ENCODE results near the gene TP53TG3D. TPM values are rescaled to one million over a fixed set of nuclear protein-coding genes. Genes with fewer than 3 reads are reported as not detected.
A peak's percentile ranks its signal among the peaks of the same experiment; 100 is the strongest.
"Not testable (repeated sequence)": the region's sequence is repeated elsewhere in the genome, so short reads cannot be mapped to it uniquely, and the experiment has no call there.

Gene TP53TG3D, protein sequence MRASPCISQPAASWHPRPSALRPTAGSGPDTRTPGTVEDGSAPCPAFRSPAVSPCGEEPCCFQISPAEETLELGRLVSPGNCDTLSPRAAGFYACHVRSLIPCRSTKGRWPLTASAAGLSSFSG
- 1 to 10 TPM in 1 of 5 donors, under 1 TPM in 2, not detected in 2; 0.63 to 2.7 (median 0.76) TPM for total RNA-seq
- 0.99 TPM for total RNA-seq (2013)
- total RNA-seq: 0 to 1.2 (median 0.10) reads per million in 29 experiments

- H3K27me3 Mint-ChIP-seq; H3K4me1 ChIP-seq (ENCODE audit: control insufficient read depth in 1 of 2, extremely low read depth in 1 of 2, insufficient read depth in 2 of 2, low read length in 2 of 2); H3K9me3 Mint-ChIP-seq; H3K27ac ChIP-seq (ENCODE audit: low read length); H3K9me3 ChIP-seq; H3K27me3 ChIP-seq (replicated peaks in 1 of 2; ENCODE audit: control insufficient read depth in 2 of 2, extremely low read depth in 1 of 2, insufficient read depth in 2 of 2, low read length in 1 of 2); CTCF ChIA-PET; H3K36me3 ChIP-seq (ENCODE audit: control insufficient read depth in 2 of 2, extremely low read depth in 1 of 2, insufficient read depth in 1 of 2, low read length in 1 of 2); H3K36me3 Mint-ChIP-seq; H3K4me3 ChIP-seq (ENCODE audit: control insufficient read depth in 1 of 2, extremely low read depth in 1 of 2, low read length in 1 of 2); H3K27ac Mint-ChIP-seq; H3K4me1 Mint-ChIP-seq; ATAC-seq (replicated peaks in 1 of 4); POLR2A ChIA-PET; H3K4me3 Mint-ChIP-seq; DNase-seq: not testable (repeated sequence)
- no CpG with 5 or more reads among the region's 26 CpGs for WGBS (ENCODE audit: insufficient coverage)
Observed at GRCh38 chr16:32252986-32253385, at the start of gene TP53TG3D. Gene TP53TG3D (plus strand): TSS chr16:32253286. CDS start chr16:32253354, 68 bp downstream.

- H3K27me3 ChIP-seq (replicated peaks in 1 of 2; ENCODE audit: control insufficient read depth in 2 of 2, extremely low read depth in 1 of 2, insufficient read depth in 2 of 2, low read length in 1 of 2); H3K9me3 Mint-ChIP-seq; H3K4me3 ChIP-seq (ENCODE audit: control insufficient read depth in 1 of 2, extremely low read depth in 1 of 2, low read length in 1 of 2); ATAC-seq (replicated peaks in 1 of 4); H3K4me1 Mint-ChIP-seq; H3K36me3 Mint-ChIP-seq; H3K4me1 ChIP-seq (ENCODE audit: control insufficient read depth in 1 of 2, extremely low read depth in 1 of 2, insufficient read depth in 2 of 2, low read length in 2 of 2); H3K9me3 ChIP-seq; H3K27ac ChIP-seq (ENCODE audit: low read length); H3K36me3 ChIP-seq (ENCODE audit: control insufficient read depth in 2 of 2, extremely low read depth in 1 of 2, insufficient read depth in 1 of 2, low read length in 1 of 2); H3K27me3 Mint-ChIP-seq; H3K27ac Mint-ChIP-seq; H3K4me3 Mint-ChIP-seq; CTCF ChIA-PET; POLR2A ChIA-PET: not testable (repeated sequence)
- no CpG with 5 or more reads among the region's 20 CpGs for WGBS (ENCODE audit: insufficient coverage)
- DNase-seq: peak in 20 of 35 experiments; percentile 0 to 39 (median 9)
Observed at GRCh38 chr16:32253507-32253906, 421 bp downstream of the TP53TG3D start.

- no CpG with 5 or more reads among the region's 5 CpGs for WGBS (ENCODE audit: insufficient coverage)
- CTCF ChIA-PET; H3K36me3 ChIP-seq (ENCODE audit: control insufficient read depth in 2 of 2, extremely low read depth in 1 of 2, insufficient read depth in 1 of 2, low read length in 1 of 2); H3K27me3 ChIP-seq (replicated peaks in 1 of 2; ENCODE audit: control insufficient read depth in 2 of 2, extremely low read depth in 1 of 2, insufficient read depth in 2 of 2, low read length in 1 of 2); H3K4me1 Mint-ChIP-seq; H3K4me3 Mint-ChIP-seq; H3K4me3 ChIP-seq (ENCODE audit: control insufficient read depth in 1 of 2, extremely low read depth in 1 of 2, low read length in 1 of 2); ATAC-seq (replicated peaks in 1 of 4); H3K9me3 ChIP-seq; H3K9me3 Mint-ChIP-seq; H3K4me1 ChIP-seq (ENCODE audit: control insufficient read depth in 1 of 2, extremely low read depth in 1 of 2, insufficient read depth in 2 of 2, low read length in 2 of 2); H3K27ac ChIP-seq (ENCODE audit: low read length); POLR2A ChIA-PET; DNase-seq; H3K27me3 Mint-ChIP-seq; H3K27ac Mint-ChIP-seq; H3K36me3 Mint-ChIP-seq: not testable (repeated sequence)
Observed at GRCh38 chr16:32261526-32261925, 8.4 kb downstream of the TP53TG3D start.

DNA sequence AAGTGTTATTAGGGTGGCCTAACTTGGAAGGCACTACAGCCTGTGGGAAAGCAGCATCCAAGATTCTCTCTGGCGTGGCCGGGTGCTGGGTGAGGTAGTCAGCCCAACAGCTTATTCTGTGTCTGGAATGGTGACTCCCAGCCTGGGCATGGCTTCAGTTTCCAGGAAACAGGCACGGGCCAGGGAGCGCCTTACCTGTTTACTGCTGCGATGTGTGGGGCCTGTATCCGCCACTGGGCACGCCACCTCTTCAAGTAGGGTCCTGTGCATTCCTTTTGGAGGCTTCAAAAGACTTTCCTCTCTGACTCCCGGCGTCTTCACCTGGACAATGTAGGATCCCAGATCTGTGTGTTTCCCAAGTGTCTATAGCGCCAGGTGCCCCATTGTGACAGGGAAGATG, 10.5 kb downstream of the TP53TG3D start:
- H3K4me1 ChIP-seq (ENCODE audit: control insufficient read depth in 1 of 2, extremely low read depth in 1 of 2, insufficient read depth in 2 of 2, low read length in 2 of 2); H3K4me3 ChIP-seq (ENCODE audit: control insufficient read depth in 1 of 2, extremely low read depth in 1 of 2, low read length in 1 of 2); H3K36me3 Mint-ChIP-seq; POLR2A ChIA-PET; ATAC-seq (replicated peaks in 1 of 4); H3K4me1 Mint-ChIP-seq; H3K27me3 ChIP-seq (replicated peaks in 1 of 2; ENCODE audit: control insufficient read depth in 2 of 2, extremely low read depth in 1 of 2, insufficient read depth in 2 of 2, low read length in 1 of 2); H3K4me3 Mint-ChIP-seq; H3K27me3 Mint-ChIP-seq; H3K9me3 Mint-ChIP-seq; H3K27ac ChIP-seq (ENCODE audit: low read length); H3K27ac Mint-ChIP-seq; H3K36me3 ChIP-seq (ENCODE audit: control insufficient read depth in 2 of 2, extremely low read depth in 1 of 2, insufficient read depth in 1 of 2, low read length in 1 of 2); CTCF ChIA-PET; H3K9me3 ChIP-seq: not testable (repeated sequence)
- 65% methylated on average over 4 of the region's 10 CpGs for WGBS (ENCODE audit: insufficient coverage)
- DNase-seq: peak in 1 of 35 experiments; percentile 8

GRCh38 chr16:32281910-32282309, 28.8 kb downstream of the TP53TG3D start:
- CTCF ChIA-PET; H3K4me3 Mint-ChIP-seq; DNase-seq; H3K27ac Mint-ChIP-seq; H3K4me1 Mint-ChIP-seq; H3K9me3 Mint-ChIP-seq; POLR2A ChIA-PET; H3K4me1 ChIP-seq (ENCODE audit: control insufficient read depth in 1 of 2, extremely low read depth in 1 of 2, insufficient read depth in 2 of 2, low read length in 2 of 2); H3K9me3 ChIP-seq; H3K4me3 ChIP-seq (ENCODE audit: control insufficient read depth in 1 of 2, extremely low read depth in 1 of 2, low read length in 1 of 2); ATAC-seq (replicated peaks in 1 of 4); H3K27me3 Mint-ChIP-seq; H3K27ac ChIP-seq (ENCODE audit: low read length); H3K27me3 ChIP-seq (replicated peaks in 1 of 2; ENCODE audit: control insufficient read depth in 2 of 2, extremely low read depth in 1 of 2, insufficient read depth in 2 of 2, low read length in 1 of 2); H3K36me3 Mint-ChIP-seq; H3K36me3 ChIP-seq (ENCODE audit: control insufficient read depth in 2 of 2, extremely low read depth in 1 of 2, insufficient read depth in 1 of 2, low read length in 1 of 2): not testable (repeated sequence)
- WGBS (ENCODE audit: insufficient coverage): no CpG with 5 or more reads among the region's 1 CpG

- H3K27me3 Mint-ChIP-seq; H3K36me3 ChIP-seq (ENCODE audit: control insufficient read depth in 2 of 2, extremely low read depth in 1 of 2, insufficient read depth in 1 of 2, low read length in 1 of 2); H3K36me3 Mint-ChIP-seq; H3K4me1 ChIP-seq (ENCODE audit: control insufficient read depth in 1 of 2, extremely low read depth in 1 of 2, insufficient read depth in 2 of 2, low read length in 2 of 2); H3K27ac ChIP-seq (ENCODE audit: low read length); H3K27ac Mint-ChIP-seq; ATAC-seq (replicated peaks in 1 of 4); H3K4me3 ChIP-seq (ENCODE audit: control insufficient read depth in 1 of 2, extremely low read depth in 1 of 2, low read length in 1 of 2); H3K27me3 ChIP-seq (replicated peaks in 1 of 2; ENCODE audit: control insufficient read depth in 2 of 2, extremely low read depth in 1 of 2, insufficient read depth in 2 of 2, low read length in 1 of 2); H3K4me3 Mint-ChIP-seq; H3K9me3 Mint-ChIP-seq; POLR2A ChIA-PET; DNase-seq; H3K9me3 ChIP-seq; CTCF ChIA-PET; H3K4me1 Mint-ChIP-seq: not testable (repeated sequence)
Observed at GRCh38 chr16:32283024-32283423, 29.9 kb downstream of the TP53TG3D start.

DNA sequence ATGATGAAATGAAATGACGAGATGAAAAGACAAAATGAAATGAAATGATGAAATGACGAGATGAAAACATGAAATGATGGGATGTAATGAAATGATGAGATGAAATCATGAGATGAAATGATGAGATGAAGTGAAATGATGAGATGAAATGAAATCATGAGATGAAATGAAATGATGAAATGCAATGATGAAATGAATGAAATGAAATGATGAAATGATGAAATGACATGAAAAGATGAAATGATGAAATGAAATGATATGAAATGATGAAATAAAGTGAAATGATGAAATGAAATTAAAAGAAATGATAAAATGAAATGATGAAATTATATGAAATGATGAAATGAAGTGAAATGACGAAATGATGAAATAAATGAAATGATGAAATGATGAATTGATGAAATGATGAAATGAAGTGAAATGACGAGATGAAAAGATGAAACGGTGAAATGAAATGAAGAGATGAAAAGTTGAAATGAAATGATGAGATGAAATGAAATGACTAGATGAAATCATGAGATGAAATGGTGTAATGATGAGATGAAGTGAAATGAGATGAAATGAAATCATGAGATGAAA, 30.9 kb downstream of the TP53TG3D start:
- POLR2A ChIA-PET; H3K36me3 ChIP-seq (ENCODE audit: control insufficient read depth in 2 of 2, extremely low read depth in 1 of 2, insufficient read depth in 1 of 2, low read length in 1 of 2); H3K9me3 Mint-ChIP-seq; H3K4me3 ChIP-seq (ENCODE audit: control insufficient read depth in 1 of 2, extremely low read depth in 1 of 2, low read length in 1 of 2); CTCF ChIA-PET; H3K9me3 ChIP-seq; H3K36me3 Mint-ChIP-seq; H3K27me3 Mint-ChIP-seq; H3K27ac ChIP-seq (ENCODE audit: low read length); H3K27ac Mint-ChIP-seq; H3K27me3 ChIP-seq (replicated peaks in 1 of 2; ENCODE audit: control insufficient read depth in 2 of 2, extremely low read depth in 1 of 2, insufficient read depth in 2 of 2, low read length in 1 of 2); ATAC-seq (replicated peaks in 1 of 4); H3K4me1 ChIP-seq (ENCODE audit: control insufficient read depth in 1 of 2, extremely low read depth in 1 of 2, insufficient read depth in 2 of 2, low read length in 2 of 2); H3K4me3 Mint-ChIP-seq; H3K4me1 Mint-ChIP-seq; DNase-seq: not testable (repeated sequence)
- WGBS (ENCODE audit: insufficient coverage): 76% methylated on average over 3 of the region's 5 CpGs
